Type B pancreatic cell (in vitro differentiated cells): ENCODE results near the gene HMX2. TPM values are rescaled to one million over a fixed set of nuclear protein-coding genes. Genes with fewer than 3 reads are reported as not detected.

Experiments used
- DNase-seq: peaks from one replicate; pipeline ENCODE4 v3.0.0; 2021; ENCODE audit warnings: mixed read lengths; ENCODE audit not compliant: unreplicated experiment; ENCODE audit errors: extremely low spot score
- H3K27ac Mint-ChIP-seq: 2 replicates; pipeline ENCODE4 v1.8.0; 2021; ENCODE audit warnings: mild to moderate bottlenecking, mixed read lengths
- H3K27me3 Mint-ChIP-seq: 2 replicates; pipeline ENCODE4 v1.8.0; 2021; ENCODE audit warnings: mixed read lengths
- H3K36me3 Mint-ChIP-seq: 2 replicates; pipeline ENCODE4 v1.8.0; 2021; ENCODE audit warnings: mixed read lengths
- H3K4me1 Mint-ChIP-seq: one replicate; pipeline ENCODE4 v1.8.0; 2021; ENCODE audit warnings: mixed read lengths; ENCODE audit not compliant: unreplicated experiment
- H3K4me3 Mint-ChIP-seq: 2 replicates; pipeline ENCODE4 v1.8.0; 2021; ENCODE audit warnings: mild to moderate bottlenecking, mixed read lengths
- H3K9me3 Mint-ChIP-seq: 2 replicates; pipeline ENCODE4 v1.8.0; 2021; ENCODE audit warnings: mixed read lengths
- CTCF ChIP-seq: fragments of 200-600 bp; sonication (generic); conservative IDR thresholded peaks from 2 replicates; pipeline ENCODE4 v1.5.0; 2021; ENCODE audit warnings: antibody characterized with exemption, mild to moderate bottlenecking
- total RNA-seq: library from RNA; stranded (reverse); gene quantifications from 2 replicates; pipeline ENCODE4 v1.2.1, GENCODE V29; 2021; ENCODE audit warnings: low replicate concordance

The HMX2 gene
- total RNA-seq, 1 donor from 2014 or later, result 0.19 TPM

DNA sequence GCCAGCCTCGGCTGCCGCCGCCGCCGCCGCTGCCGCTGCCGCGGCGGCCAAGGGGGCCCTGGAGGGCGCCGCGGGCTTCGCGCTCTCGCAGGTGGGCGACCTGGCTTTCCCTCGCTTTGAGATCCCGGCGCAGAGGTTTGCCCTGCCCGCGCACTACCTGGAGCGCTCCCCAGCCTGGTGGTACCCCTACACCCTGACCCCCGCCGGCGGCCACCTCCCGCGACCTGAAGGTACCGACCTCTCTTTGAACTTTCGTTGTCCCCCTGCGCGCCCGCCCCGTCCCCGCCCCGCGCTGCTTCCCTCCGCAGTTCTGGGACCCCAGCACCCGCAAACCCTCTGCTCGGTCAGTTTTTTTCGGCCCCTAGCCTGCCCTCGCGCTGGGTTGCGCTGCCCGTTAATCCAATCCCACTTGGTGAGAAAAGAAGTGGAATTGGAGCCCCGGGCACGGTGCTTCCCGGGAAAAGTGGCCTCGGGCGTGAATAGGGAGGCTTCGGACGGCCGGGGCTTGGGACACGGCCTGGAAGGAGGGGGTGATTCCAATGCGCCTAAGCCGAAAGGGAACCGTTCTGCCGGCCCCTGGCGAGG lies 11.6 kb upstream of the HMX2 start:
- no peak for DNase-seq
- Mint-ChIP-seq H3K27me3 (peaks cover 86% of the 10 kb centered on the region), H3K27ac (no peak overlapping the region), H3K9me3 (no peaks in the 10 kb centered on the region), H3K4me3 (peak overlapping the region; percentile 84), H3K4me1 (peaks cover 20% of the 10 kb centered on the region), H3K36me3 (no peaks in the 10 kb centered on the region)
- no peak for TF ChIP-seq CTCF

- no peak for TF ChIP-seq CTCF
- no peak for DNase-seq
- peaks cover 20% of the 10 kb centered on the region for H3K4me1 Mint-ChIP-seq
- H3K36me3 Mint-ChIP-seq, result no peaks in the 10 kb centered on the region
- no peaks in the 10 kb centered on the region for H3K9me3 Mint-ChIP-seq
- H3K27me3 Mint-ChIP-seq, result peaks cover 86% of the 10 kb centered on the region
- H3K27ac Mint-ChIP-seq, result no peak overlapping the region
- H3K4me3 Mint-ChIP-seq, result peak overlapping the region; percentile 84
Measured at GRCh38 chr10:123136806-123137642, 10.9 kb upstream of the HMX2 start.

- Mint-ChIP-seq H3K4me1 (peaks cover 20% of the 10 kb centered on the region), H3K36me3 (no peaks in the 10 kb centered on the region), H3K4me3 (peak overlapping the region; percentile 80), H3K27me3 (peaks cover 86% of the 10 kb centered on the region), H3K27ac (no peak overlapping the region), H3K9me3 (no peaks in the 10 kb centered on the region)
- TF ChIP-seq CTCF, result no peak
- no peak for DNase-seq
Measured at GRCh38 chr10:123139165-123139520, 8.8 kb upstream of the HMX2 start.

- peaks cover 86% of the 10 kb centered on the region for H3K27me3 Mint-ChIP-seq
Measured at GRCh38 chr10:123139521-123140163, 8.3 kb upstream of the HMX2 start.

More at GRCh38 chr10:123139521-123140163, 8.3 kb upstream of the HMX2 start:
- H3K36me3 Mint-ChIP-seq, result no peaks in the 10 kb centered on the region
- DNase-seq, result no peak
- TF ChIP-seq CTCF, result no peak
- H3K9me3 Mint-ChIP-seq, result no peaks in the 10 kb centered on the region
- H3K27ac Mint-ChIP-seq, result no peak overlapping the region
- H3K4me1 Mint-ChIP-seq, result peaks cover 17% of the 10 kb centered on the region
- peak overlapping the region; percentile 80 for H3K4me3 Mint-ChIP-seq
